HepG2 (cell line): ENCODE data around the gene GLIS2. TPM values are rescaled to one million over a fixed set of nuclear protein-coding genes. Genes with fewer than 3 reads are reported as not detected.
A peak's percentile ranks its signal among the peaks of the same experiment; 100 is the strongest.

ENCODE experiments used
- ATRX ChIP-seq: sonication (generic); formaldehyde crosslinking; IDR thresholded peaks from 2 replicates; pipeline ENCODE4 v1.4.0; 2020; ENCODE audit warnings: missing genetic modification reagents, borderline replicate concordance
- EHMT2 ChIP-seq: fragments of 200-600 bp; sonication (generic); IDR thresholded peaks from 2 replicates; pipeline ENCODE4 v1.7.0; 2017; ENCODE audit warnings: antibody characterized with exemption, low read depth, low read length, borderline replicate concordance
- IRF2 ChIP-seq: IDR thresholded peaks from 2 replicates; pipeline ENCODE4 v1.6.1; 2018; ENCODE audit warnings: missing genetic modification reagents, missing compliant biosample characterization
- MEF2D ChIP-seq: sonication (generic); formaldehyde crosslinking; IDR thresholded peaks from 2 replicates; pipeline ENCODE4 v1.5.1; 2020; ENCODE audit warnings: mild to moderate bottlenecking, missing genetic modification reagents
- MYC ChIP-seq: sonication (generic); formaldehyde crosslinking; IDR thresholded peaks from 2 replicates; pipeline ENCODE4 v1.9.0; 2021; ENCODE audit warnings: missing genetic modification reagents, borderline replicate concordance
- NAIF1 ChIP-seq: sonication (generic); formaldehyde crosslinking; IDR thresholded peaks from 2 replicates; pipeline ENCODE4 v1.5.0; 2020; ENCODE audit warnings: mild to moderate bottlenecking, missing genetic modification reagents, borderline replicate concordance
- POLR2A ChIP-seq, 2 experiments: IDR thresholded peaks; 2 replicates each; pipeline ENCODE4 v1.6.1; 2011; ENCODE audit warnings: low read depth in 2 of 2, low read length in 2 of 2, mild to moderate bottlenecking in 1 of 2, moderate library complexity in 1 of 2; ENCODE audit not compliant: insufficient read depth in 1 of 2
- RAD21 ChIP-seq: fragments of 450-650 bp; formaldehyde crosslinking; IDR thresholded peaks from 2 replicates; pipeline ENCODE4 v1.5.0; 2020; ENCODE audit warnings: mild to moderate bottlenecking
- ZNF446 ChIP-seq: sonication (generic); formaldehyde crosslinking; IDR thresholded peaks from 2 replicates; pipeline ENCODE4 v1.5.0; 2020; ENCODE audit warnings: mild to moderate bottlenecking, missing genetic modification reagents
- ZNF543 ChIP-seq: sonication (generic); formaldehyde crosslinking; IDR thresholded peaks from 2 replicates; pipeline ENCODE4 v1.4.0; 2020; ENCODE audit warnings: mild to moderate bottlenecking, missing genetic modification reagents
- polyA plus RNA-seq, 8 experiments: library from polyadenylated mRNA; depleted of rRNA in 3 of 8; stranded (reverse) in 7 of 8; unstranded in 1 of 8; fragments of >200 nt; fragmentation: Illumina TruSeq in 4 of 8; extraction: Trizol in 4 of 8; gene quantifications; 2 replicates each; pipeline versions ENCODE4 v1.2.1 to v1.2.3, GENCODE V29; 2011 to 2016; ENCODE audit warnings: low read depth in 4 of 8, missing spikeins in 1 of 8, mixed read lengths in 1 of 8; ENCODE audit not compliant: insufficient read depth in 1 of 8
- total RNA-seq, 5 experiments: library from RNA; depleted of rRNA; stranded (reverse); fragments of >200 nt; fragmentation: Illumina TruSeq; extraction: Trizol; gene quantifications; 2 replicates each; pipeline ENCODE4 v1.2.3, GENCODE V29; 2016; ENCODE audit warnings: low read depth in 1 of 5
- TF ChIP-seq, protein P1 (sequence below): sonication (generic); formaldehyde crosslinking; IDR thresholded peaks from 2 replicates; pipeline ENCODE4 v1.4.0; 2020; ENCODE audit warnings: mild to moderate bottlenecking, missing genetic modification reagents
- TF ChIP-seq, protein P2 (sequence below): sonication (generic); formaldehyde crosslinking; IDR thresholded peaks from 2 replicates; pipeline ENCODE4 v1.5.0; 2020; ENCODE audit warnings: mild to moderate bottlenecking, missing genetic modification reagents

GLIS2 gene
- total and polyA plus RNA-seq, 2 of the 13 experiments (the other 11 are each of a cell fraction or from before 2014, with no cell fraction given): 0.28 to 0.29 TPM

DNA sequence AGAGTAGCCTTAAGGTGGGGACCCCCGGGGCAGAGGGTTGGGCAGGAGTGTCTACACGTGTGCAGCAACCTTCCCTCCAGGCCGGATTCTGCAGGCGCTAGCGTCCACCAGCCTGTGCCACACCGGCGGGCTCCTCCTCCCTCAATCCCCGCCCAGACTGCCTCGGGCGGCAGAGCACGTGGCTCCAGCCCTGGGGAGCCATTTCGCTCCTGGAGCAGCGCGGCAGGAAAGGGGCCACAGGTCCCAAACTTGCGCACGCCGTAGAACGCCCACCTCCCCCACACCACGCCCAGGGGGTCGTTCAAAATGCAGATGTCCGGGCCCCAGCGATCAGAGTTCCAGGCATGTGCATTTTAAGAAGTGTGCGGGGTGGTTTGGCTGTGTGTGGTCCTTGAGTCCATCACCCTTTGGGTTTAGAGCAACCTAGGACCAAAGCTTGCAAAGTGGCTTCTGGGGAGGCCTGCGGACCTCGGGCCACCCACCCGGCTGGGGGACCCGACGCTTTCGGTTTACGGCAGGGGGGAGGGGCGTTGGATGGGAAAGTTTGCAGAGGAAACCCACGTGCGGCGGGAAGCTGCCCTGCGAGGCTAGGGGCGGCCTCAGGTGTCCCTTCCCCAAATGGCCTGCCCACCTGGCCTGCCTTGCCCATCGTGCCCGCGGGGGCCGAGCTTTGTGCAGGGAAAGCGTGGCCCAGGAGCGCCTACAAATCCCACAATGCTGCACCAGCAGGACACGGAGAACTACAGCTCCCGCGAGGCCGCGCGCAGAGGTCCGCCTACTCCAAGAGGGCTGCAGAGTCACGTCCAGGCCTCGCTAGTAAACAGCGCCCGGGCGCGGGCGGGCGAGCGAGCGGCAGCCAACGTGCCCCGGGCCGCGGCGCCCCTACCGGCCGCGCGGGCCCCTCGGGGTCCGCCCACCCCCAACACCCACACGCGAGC lies 44.4 kb upstream of the GLIS2 start (continued):
- TF ChIP-seq, protein P1, sequence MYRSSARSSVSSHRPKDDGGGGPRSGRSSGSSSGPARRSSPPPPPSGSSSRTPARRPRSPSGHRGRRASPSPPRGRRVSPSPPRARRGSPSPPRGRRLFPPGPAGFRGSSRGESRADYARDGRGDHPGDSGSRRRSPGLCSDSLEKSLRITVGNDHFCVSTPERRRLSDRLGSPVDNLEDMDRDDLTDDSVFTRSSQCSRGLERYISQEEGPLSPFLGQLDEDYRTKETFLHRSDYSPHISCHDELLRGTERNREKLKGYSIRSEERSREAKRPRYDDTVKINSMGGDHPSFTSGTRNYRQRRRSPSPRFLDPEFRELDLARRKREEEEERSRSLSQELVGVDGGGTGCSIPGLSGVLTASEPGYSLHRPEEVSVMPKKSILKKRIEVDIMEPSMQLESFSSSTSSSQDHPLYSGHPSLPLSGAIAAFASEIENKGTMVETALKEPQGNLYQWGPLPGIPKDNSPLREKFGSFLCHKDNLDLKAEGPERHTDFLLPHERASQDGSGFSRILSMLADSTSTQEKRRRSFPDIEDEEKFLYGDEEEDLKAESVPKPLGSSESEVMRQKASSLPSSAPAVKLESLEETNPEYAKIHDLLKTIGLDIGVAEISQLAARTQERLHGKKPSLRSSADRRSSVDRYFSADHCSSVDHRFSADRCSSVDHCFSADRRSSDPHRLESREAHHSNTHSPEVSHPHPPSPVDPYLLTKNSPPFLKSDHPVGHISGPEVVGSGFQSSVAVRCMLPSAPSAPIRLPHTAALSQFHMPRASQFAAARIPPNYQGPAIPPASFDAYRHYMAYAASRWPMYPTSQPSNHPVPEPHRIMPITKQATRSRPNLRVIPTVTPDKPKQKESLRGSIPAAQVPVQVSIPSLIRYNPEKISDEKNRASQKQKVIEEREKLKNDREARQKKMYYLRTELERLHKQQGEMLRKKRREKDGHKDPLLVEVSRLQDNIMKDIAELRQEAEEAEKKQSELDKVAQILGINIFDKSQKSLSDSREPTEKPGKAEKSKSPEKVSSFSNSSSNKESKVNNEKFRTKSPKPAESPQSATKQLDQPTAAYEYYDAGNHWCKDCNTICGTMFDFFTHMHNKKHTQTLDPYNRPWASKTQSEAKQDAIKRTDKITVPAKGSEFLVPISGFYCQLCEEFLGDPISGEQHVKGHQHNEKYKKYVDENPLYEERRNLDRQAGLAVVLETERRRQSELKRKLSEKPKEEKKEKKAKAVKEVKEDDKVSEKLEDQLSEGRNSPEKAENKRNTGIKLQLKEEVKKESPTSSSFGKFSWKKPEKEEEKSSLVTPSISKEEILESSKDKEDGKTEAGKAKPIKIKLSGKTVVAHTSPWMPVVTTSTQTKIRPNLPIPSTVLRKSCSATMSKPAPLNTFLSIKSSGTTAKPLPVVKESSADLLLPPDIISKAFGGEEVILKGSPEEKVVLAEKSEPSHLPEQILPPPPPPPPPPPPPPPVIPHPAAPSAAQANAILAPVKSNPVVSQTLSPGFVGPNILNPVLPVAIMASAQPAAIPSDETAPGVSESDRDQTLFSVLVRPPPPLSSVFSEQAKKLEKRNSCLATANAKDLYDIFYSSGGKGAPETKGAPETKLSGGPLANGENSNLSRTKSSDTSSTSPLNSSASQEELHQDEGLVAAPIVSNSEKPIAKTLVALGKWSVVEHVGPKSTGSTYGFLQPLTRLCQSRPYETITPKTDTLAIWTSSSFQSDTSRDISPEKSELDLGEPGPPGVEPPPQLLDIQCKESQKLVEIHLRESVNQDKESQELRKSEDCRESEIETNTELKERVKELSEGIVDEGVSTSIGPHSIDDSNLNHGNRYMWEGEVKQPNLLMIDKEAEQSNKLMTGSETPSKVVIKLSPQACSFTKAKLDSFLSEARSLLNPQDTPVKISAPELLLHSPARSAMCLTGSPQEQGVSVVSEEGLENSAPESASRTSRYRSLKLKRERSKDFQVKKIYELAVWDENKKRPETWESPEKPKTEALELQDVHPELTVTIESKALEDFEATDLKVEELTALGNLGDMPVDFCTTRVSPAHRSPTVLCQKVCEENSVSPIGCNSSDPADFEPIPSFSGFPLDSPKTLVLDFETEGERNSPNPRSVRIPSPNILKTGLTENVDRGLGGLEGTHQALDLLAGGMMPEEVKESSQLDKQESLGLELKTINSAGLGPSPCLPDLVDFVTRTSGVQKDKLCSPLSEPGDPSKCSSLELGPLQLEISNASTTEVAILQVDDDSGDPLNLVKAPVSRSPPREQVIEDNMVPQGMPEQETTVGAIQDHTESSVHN (CRISPR knock-in tag): peak; percentile 39; the same call in 1 of the 2 replicates
- TF ChIP-seq POLR2A (IDR thresholded peaks at IDR 0.05; ENCODE audit: insufficient read depth in 1 of 2, low read depth in 2 of 2, low read length in 2 of 2) (peak; percentile 70 to 78), MEF2D (CRISPR knock-in tag) (peak; percentile 55; the same call in 1 of the 2 replicates), IRF2 (peak; percentile 97), ZNF446 (no peak), ZNF543 (CRISPR knock-in tag) (peak; percentile 80), EHMT2 (no peak), MYC (CRISPR knock-in tag) (peak; percentile 97), RAD21 (CRISPR knock-in tag) (peak; percentile 60), NAIF1 (CRISPR knock-in tag) (0 out of 2 replicates have a peak, but pooled peaks have one; percentile 53), ATRX (no peak)
- TF ChIP-seq, protein P2, sequence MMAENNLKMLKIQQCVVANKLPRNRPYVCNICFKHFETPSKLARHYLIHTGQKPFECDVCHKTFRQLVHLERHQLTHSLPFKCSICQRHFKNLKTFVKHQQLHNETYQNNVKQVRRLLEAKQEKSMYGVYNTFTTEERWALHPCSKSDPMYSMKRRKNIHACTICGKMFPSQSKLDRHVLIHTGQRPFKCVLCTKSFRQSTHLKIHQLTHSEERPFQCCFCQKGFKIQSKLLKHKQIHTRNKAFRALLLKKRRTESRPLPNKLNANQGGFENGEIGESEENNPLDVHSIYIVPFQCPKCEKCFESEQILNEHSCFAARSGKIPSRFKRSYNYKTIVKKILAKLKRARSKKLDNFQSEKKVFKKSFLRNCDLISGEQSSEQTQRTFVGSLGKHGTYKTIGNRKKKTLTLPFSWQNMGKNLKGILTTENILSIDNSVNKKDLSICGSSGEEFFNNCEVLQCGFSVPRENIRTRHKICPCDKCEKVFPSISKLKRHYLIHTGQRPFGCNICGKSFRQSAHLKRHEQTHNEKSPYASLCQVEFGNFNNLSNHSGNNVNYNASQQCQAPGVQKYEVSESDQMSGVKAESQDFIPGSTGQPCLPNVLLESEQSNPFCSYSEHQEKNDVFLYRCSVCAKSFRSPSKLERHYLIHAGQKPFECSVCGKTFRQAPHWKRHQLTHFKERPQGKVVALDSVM (CRISPR knock-in tag): no peak; the same call in 1 of the 2 replicates
